Stimulated activated CD4-positive, alpha-beta T cell treated with anti-CD3 and anti-CD28 coated beads, Interleukin-1b, Interleukin-23, amount 100 ng/mL, for 4 hours (primary cell): ENCODE measurements around the gene KRT71.

Experiments used
- DNase-seq, 2 donors: peaks; one replicate each; pipeline ENCODE4 v3.0.0-alpha.2; 2020; ENCODE audit warnings: low read depth in 2 of 2

KRT71 gene

GRCh38 chr12:52497975-52498374 is 55.0 kb downstream of the KRT71 start:
- DNase-seq: no peak

DNA sequence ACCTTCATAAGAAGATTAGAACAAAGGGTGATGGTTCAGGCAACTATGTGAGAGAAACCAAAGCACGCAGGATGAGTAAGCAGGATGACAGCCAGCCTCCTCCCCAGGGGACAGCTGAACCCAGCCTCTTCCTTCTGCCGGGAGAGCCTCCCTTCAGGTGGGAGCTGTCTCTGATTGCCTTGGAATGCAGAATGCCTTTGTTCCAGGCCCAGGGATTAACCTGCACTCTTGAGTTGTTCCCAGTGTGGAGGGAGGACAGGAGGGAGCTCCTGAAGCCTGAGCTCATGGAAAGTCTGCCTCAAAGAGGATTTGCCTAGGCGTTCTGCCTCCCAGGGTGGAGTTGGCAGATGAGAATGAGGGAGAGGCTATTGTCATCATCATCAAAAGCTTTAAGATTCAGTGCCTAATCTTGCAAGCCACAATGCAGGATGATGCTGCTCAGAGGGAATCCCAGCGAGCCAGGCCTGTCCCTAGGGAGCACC is 56.3 kb downstream of the KRT71 start:
- DNase-seq: no peak

GRCh38 chr12:52496054-52496453 is 56.9 kb downstream of the KRT71 start:
- no peak for DNase-seq

- DNase-seq: no peak
These were observed 57.6 kb downstream of the KRT71 start for GRCh38 chr12:52495389-52495788.

DNA sequence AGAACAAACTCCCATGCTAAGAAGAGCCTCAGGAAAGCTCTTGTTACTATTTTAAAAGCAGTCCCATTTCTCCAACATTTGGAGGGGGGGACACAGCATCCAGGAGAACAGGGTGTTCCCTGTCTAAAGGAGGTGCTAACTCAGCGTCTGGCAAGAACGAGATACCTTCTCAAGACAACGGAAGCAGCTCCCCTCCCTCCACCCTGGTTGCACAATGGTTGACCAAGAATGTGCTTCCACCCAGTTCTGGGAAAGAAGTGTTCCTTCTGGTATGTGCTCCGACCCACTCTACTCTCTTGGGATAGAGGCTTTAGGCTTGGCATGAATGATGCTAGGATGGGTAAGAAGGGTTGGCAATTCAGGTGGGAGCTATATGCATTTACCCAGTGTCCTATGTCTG is 58.4 kb downstream of the KRT71 start:
- no peak for DNase-seq

DNA sequence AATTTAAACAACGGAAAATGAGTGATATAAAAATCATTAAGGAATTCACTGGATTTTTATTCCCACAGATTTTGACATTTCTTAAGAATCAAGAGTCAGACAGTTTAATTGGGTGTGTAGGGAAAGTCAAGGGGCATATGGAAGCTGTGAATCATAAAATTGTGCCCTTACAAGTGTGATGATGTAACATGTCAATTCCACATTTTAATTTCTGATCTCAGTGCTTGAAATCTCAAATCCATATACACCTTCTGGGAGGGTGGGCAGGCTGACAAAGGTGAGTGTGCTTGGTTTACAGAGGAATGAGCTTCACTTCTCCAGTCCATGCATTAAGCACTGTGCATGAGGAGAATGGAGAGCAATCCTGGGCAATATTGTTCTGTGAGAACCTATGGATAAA is 58.8 kb downstream of the KRT71 start:
- DNase-seq: no peak
